Caki2 (cell line): ENCODE results near the gene LRPAP1. TPM values are rescaled to one million over a fixed set of nuclear protein-coding genes. Genes with fewer than 3 reads are reported as not detected.
"Not testable (repeated sequence)": the region's sequence is repeated elsewhere in the genome, so short reads cannot be mapped to it uniquely, and the experiment has no call there.

ENCODE experiments used
- DNase-seq: peaks from one replicate; pipeline ENCODE4 v3.0.0-alpha.2; 2015; ENCODE audit warnings: low read depth
- in situ Hi-C: cut with HindIII; loops from 2 replicates; pipeline ENCODE4 v1.10.0; 2016; ENCODE audit warnings: low sequenced_read_pairs, low pct_unique_long_range_greater_than_20kb, mixed read lengths
- total RNA-seq: library from RNA; depleted of rRNA; stranded (reverse); fragments of >200 nt; shearing (Covaris generic); gene quantifications from 2 replicates; pipeline ENCODE4 v1.2.3, GENCODE V29; 2014; ENCODE audit warnings: low replicate concordance; rRNA removed

Gene LRPAP1, protein sequence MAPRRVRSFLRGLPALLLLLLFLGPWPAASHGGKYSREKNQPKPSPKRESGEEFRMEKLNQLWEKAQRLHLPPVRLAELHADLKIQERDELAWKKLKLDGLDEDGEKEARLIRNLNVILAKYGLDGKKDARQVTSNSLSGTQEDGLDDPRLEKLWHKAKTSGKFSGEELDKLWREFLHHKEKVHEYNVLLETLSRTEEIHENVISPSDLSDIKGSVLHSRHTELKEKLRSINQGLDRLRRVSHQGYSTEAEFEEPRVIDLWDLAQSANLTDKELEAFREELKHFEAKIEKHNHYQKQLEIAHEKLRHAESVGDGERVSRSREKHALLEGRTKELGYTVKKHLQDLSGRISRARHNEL
- 183 and 215 TPM in 2 replicates for total RNA-seq

DNA sequence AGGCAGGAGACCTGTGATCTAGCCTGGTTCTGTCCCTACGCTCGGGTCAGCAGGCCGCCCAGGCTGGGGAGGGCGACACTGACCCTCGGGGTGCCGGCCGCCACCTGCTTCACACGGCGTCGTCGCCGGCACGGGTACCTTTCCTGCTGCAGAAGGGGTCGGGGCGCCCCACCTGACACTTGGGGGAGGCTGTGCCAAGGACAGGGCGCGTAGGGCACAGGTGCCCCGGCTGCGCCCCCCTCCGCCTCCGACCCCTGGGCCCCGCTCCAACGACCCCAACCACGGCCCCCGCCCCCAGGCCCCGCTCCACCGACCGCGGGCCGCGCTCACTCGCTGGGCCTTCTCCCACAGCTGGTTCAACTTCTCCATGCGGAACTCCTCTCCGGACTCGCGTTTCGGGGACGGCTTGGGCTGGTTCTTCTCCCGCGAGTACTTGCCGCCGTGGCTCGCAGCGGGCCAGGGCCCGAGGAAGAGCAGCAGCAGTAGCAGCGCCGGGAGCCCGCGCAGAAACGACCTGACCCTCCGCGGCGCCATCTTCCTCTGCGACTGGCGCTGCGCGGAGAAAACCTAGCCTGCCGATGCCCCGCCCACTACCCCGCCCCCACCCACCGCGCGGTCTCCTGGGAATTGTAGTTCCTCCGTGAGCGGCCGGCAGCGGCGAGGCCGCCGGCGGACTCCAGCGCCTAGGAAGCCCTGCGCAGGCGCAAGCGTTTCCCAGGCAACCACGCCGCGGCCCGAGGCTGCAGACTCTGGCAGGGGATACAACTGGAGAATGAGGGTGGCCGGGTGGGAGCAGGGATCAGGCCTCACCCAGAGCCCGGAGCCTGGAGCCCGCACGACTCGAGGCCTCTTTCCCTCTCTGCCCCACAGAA is at the start of gene LRPAP1:
Gene LRPAP1, minus strand, starts transcription at position 544 of the 872 bp plus-strand sequence. Its CDS starts 10 bp downstream, at position 534.
- DNase-seq: peak; percentile 73
- in situ Hi-C loops: no loop called here

DNA sequence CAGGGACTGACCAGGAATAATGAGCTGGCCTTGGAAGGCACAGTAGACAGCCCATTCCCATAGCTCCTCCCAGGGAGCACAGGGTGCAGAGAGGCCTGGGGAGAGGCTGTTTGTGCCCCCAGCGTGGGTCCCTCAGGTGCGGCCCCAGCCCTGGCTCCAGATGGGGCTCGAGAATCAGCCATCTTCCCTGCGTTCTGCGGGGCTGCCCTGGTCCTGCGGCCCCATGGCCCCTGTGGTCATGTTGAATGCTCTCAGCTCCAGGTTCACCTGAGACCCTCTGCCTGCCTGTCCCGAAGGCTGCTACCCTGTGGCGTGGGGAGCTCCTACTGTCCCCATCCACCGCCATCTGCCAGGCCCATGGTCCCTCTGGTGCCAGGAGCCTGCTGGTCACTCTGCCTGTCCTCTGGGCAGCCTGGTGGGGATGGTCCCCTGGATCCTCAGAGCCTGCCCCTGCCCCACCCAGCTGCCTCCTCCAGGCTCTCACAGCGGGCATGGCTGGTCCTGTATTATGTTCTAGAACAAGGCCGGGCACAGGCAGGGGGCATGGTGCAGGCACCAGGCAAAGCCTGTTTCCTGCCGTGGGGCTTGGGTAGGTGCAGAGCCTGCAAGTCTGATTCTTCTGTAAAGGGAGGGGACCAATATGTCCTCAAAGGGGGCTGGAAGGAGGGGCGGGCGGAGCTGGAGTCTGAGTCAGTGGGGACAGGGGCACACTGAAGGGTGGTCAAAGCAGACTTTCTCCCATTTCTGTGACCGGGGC is 49.3 kb upstream of the LRPAP1 start:
- in situ Hi-C loops, DNase-seq: not testable (repeated sequence)

DNA sequence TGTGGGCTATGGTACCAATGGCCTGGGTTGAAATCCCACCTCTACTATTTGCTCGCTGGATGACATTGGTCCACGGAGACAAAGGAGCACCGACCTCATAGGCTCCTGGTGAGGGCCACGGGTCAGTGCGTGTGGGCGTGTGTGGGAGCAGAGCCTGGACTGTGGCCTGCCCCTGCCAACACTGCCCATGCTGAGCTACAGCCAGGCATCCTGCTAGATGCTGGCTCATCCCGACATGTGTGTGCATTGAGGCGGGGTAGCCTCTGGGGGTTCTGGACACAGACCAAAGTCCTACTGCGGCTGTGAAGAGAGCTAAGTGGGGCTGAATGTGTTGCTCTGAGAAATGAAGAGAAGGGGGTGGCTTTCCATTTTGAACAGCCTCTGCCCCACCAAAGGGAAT is 48.6 kb upstream of the LRPAP1 start:
- DNase-seq, in situ Hi-C loops: not testable (repeated sequence)

DNA sequence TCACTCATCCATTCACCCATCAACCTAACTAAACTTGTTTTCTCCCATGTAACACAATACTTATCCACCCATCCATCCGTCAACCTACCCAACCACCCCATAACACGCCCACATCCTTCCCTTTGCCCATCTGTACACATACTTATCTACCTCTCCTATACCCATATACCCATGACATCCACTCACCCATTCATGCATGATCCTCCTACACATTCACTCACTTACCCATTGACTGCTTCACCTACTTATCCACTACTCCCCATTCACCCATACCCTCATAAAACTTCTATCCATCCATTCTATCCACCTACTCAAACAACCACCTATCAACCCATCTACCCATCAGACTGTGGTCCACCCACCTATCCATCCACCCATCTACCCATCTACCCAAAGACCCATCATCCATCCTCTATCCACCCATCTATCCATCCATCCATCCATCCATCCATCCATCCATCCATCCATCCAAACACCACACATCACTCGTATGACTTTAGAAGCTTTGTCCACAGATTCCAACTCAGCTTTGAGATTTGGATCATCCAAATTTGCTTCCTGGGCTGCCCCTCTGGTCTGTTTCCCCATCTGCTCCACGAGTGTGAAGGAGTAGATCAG is 46.4 kb upstream of the LRPAP1 start:
- DNase-seq, in situ Hi-C loops: not testable (repeated sequence)

DNA sequence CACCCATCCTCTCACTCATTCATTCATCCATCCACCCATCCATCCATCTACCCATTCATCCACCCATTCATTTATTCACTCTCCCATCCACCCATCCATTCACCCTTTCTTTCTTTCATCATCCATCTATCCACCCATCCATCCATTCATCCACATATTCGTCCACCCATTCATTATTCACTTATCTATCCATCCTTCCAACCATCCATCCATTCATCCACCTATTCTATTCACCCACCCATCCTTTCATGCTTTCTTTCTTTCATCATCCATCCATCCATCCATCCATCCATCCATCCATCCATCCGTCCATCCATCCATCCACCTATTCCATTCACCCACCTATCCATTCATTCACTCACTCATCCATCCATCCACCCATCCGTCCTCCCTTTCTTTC is 45.8 kb upstream of the LRPAP1 start:
- in situ Hi-C loops: not testable (repeated sequence)

DNA sequence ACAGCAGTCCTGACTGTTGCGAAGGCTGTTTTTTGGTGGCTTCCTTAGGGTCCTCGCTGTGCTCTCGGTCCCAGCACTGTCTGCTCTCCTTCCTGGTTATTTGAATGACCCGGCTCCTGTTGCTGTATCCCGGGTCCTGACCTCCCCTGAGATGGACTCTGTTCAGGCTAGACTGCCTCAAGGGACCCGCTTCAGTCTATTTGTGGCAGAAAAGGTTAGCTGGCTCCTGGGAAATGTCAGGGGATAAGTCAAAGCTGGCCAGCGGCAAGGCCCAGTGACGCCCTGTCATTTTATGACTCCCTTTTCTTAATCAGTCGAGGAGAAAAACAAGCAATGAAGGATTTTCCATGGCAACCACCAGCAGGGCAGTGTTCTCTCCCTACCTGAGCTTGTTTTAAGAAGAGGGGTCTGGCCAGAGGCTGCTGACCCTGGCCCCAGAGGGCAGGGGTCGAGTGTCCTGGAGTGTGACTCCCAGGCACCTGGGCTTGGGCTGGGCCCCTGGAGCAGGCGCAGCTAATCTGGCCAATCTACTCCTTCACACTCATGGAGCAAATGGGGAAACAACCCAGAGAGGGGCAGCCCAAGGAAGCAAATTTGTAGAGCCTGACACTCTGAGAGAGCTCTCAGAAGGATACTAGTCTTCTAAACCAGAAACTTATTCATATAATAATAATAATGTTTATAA is 45.1 kb upstream of the LRPAP1 start:
- DNase-seq, in situ Hi-C loops: not testable (repeated sequence)

More for the DNA sequence above, 45.8 kb upstream of the LRPAP1 start:
- not testable (repeated sequence) for DNase-seq

DNA sequence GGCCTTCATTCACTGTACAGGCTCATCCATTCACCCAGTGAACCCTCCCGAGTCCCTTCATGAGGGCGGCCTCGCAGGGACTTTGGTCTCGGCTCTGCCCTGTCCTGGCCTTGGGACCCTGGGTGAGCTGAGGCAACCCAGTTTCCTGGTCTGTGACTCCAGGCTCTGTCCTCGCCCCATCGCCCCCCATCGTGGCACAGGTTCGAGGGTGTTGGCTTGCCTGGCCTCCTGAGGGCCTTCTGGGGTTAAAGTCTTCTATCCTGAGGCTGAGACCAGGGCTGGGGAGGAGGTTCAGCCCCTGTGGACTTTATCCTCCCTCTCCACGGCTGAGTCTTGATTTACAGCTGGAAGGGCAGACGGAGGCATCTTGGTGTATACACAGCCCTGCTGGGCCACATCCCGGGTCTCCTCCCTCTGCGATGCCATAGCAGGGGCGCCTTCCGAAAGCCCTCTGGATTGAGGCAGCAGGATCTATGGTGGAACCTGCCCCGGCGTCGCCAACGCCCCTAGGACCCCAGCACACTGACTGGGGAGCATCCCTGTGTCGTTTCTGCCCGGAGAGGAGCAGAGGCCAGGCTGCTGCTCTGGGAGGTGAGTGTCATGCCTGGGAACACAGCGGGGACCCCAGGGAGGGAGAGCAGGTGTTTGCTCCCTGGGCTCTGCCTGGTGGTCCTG is 44.4 kb upstream of the LRPAP1 start:
- DNase-seq, in situ Hi-C loops: not testable (repeated sequence)

DNA sequence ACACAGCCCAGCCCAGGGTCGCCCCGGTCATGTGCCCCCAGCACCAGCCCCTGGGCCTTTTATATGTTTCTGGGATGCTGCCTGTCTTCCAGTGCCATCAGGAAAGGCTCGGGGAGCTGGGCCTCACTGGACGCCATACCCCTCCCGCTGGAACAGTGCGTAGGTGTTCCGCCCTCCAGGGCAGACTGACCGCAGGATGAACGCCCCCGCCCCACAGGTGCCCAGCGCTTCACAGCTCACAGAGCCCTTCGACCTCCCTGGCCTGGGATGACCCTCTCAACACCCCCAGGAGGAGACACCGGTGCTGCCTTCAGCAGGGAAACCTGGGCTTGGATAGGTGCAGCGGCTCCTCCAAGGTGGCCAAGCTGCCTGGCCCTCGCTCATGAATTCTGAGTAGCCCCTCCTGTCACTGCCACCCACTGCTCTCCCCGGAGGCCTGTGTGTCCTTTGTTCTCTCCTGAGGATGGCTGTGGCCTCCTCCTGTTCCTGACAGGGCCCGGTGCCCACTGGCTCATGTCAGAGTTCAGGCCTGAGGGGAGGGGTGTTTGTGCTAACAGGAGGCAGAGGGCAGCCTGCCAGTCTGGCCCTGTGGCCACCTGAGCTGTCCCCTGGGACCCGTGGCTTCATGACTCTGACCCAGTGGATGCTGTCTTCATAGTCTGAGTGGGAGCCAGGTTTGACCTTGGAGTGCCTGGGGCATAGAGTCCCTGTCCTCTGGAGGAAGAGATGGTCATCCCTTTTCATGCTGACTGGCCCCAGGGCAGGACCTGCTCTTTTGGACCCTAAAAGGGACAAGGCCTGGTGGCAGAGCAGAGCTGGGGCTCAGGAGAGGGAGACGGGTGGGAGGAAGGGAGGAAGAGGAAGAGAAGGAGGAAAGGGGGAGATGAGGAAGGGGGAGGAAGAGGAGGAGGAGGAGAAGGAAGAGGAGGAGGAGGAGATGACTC is 43.5 kb upstream of the LRPAP1 start:
- DNase-seq, in situ Hi-C loops: not testable (repeated sequence)

DNA sequence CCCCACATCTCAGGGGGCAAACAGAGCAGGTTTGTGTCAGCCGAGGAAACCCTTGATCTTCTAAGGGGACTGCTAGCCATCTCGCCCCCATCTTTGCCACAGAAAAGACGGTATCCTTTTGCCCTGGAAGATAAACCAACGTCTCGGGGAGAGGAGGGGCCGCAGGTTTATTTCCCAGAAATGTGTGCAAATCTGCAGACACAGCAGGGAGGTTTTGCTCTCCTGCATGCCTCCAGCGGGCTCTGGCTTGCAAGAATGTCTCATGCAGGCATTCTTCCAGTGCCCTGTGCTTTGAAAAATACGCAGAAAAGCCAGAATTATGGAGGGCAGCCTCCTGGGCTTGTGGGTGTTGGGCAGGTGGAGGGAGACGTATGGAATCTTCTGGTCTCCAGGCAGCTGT is 42.6 kb upstream of the LRPAP1 start:
- DNase-seq, in situ Hi-C loops: not testable (repeated sequence)

DNA sequence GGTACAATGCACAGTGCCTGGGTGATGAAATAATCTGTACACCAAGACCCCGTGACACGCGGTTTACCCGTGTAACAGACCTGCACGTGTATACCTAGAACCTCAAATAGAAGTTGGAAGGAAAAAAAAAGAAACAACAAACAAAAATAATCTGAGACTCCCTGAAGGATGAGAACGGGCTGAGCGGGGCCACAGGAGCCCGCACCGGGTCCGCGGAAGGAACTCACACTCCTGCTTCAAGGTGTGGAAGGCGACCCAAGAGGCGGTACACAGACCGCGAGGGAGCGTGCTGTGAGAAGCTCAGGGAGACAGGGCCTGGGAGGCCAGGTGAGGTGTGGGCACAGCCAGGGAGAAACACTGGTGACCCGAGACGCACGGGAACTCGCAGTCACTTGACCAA is 42.1 kb upstream of the LRPAP1 start:
- in situ Hi-C loops, DNase-seq: not testable (repeated sequence)

DNA sequence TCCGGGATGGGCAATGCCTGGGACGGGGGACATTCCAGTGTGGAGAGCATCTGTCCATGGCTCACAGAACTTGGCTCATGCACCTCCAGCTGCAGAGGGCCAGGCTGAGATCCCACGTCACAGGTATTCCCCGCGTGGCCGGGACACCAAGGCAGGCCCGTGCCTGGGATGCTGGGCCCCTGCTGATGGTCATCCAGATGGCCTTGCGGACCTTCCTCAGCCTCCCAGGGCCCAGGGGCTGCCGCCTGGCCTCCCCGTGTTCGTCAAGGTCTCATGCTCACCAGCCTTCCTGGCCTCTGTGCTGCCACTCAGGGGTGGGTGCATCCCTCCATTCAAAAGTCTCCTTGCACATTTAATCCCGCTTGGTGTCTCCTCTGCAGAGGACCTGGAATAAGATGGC is 40.9 kb upstream of the LRPAP1 start:
- in situ Hi-C loops: no loop called here
- DNase-seq: no peak

DNA sequence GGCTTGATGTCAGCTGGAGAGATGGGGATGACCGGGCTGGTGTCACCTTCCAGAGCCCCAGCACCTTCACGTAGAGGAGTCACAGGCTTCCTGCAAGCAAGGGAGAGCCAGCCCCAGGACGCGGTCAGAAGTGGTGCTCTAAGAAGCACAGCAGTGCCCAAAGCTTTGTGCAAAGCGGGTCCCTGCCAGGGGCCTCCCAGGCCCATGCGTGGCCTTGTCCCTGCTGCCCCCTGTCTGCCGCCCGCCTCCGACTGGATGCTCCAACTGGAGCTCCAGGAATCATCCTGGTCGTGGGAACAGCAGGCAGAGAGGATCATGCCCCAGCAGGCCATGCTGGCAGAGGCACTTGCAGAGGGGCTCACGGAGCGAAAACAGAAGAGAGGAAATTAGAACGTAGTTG is 40.1 kb upstream of the LRPAP1 start:
- in situ Hi-C loops: no loop called here
- DNase-seq: no peak

DNA sequence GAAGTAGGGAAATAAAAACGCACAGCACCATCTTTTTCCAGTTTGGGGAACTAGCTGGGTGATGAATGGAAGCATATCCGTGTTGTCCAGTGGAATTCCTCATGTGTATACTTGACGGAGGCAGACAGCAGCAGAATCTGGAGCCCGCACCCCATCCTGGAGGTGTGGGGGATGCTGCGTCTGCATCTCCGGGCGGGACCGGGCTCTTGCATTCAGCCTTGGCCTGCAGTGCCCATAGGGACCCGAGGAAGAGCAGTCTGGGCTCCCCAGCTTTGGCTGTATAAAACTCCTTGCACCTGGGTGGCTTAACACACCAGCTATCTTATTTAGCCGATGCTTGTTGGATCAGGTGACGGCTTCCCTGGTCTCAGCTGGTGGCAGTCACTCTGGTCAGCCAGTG is 39.7 kb upstream of the LRPAP1 start:
- DNase-seq: no peak
- in situ Hi-C loops: no loop called here

DNA sequence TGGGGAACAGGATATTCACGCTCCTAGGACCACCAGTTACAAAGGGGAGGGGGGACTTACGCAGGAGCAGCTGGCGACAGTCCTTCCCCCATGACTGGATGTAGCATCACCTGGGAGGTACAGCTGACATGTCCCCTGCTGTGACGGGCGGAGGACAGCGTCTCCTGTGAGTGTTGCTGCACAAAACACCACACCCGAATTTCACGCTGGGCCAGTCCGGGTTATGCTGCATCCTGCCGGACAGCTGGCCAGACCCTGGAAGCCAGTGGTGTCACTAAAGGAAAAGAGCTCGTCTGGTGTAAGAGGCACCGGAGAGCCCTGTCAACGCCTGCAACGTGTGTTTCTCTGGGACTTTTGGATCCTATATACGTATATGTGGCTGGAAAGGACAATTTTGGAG is 38.7 kb upstream of the LRPAP1 start:
- DNase-seq, in situ Hi-C loops: not testable (repeated sequence)

DNA sequence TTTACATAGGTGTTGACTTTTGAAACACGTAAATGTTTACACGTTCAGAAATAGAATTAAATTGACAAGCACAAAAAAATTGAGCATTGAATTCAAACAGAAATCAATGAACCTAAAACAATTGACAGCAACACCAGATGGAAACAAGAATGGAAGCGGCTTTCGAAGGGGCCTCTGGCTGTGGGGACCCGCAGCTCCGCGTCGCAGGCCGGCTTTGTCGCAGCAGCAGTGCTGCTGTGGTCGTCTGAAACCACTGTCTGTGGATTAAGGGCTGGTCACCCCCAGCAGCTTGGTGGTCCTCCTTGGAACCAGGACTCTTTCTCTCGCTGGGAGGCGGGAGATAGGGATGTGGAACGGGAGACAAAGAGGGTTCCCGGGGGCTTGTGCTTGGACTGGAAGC is 37.4 kb upstream of the LRPAP1 start:
- in situ Hi-C loops, DNase-seq: not testable (repeated sequence)

DNA sequence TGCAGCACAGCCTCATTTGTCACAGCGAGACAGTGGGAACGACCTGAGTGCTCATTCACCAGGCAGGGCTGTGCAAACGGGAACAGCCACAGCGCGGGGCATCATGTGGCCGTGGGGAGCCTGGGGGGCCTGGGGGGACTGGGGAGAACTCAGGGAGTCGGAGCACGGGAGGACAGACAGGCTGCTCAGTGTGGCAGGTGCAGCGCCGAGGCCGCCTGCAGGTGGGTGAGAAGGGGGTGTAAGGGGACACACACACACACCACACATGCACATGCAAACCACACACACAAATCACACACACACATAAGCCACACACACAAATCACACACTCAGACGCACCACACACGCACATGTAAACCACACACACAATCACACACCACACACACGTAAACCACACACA is 34.5 kb upstream of the LRPAP1 start:
- in situ Hi-C loops, DNase-seq: not testable (repeated sequence)
